GM18867 (cell line): ENCODE measurements around the gene LRRC8D.

Experiments used
- ATAC-seq: cut with Tn5 transposase; IDR thresholded peaks from one replicate; pipeline ENCODE4 v1.9.1; 2021; ENCODE audit warnings: mild to moderate bottlenecking, moderate library complexity; ENCODE audit not compliant: unreplicated experiment

The LRRC8D gene

DNA sequence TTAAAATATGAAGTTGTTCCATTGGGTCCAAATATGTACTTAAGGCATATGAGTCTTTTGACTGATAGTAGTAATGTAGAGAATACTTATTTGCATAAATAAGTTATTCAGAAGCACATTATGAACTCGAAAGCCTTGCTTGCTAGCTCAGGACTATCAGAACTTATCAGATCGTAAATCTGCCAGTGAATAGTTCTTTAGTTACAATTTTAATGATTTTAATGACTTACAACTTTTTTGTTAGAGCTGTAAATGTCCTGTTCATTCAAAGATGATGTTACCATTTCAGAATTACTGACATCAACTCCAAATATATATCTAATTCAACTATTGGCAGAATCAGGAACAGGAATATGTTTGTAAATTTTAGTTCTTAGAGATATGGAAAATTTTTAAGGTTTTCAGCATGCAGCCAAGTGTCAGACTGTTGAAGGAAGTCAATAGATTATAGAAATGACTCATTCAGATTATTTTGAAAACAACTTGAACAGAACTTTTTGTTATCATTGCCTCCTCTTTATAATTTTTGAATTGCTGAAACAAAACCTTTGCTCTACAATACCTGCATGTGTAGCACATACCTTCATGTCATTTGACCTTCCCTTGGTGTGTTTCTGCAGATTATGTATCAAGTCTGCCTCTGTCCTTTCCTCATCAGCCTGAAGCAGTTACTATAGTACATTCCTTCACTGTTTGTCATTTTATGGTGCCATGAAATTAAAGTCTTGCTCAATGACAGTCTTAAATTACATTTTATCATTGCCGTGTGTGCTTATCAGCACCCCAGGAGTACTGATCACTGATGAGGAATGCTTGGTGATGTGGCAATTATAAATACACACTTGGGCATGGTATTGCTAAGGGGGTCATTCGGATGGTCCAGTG lies 44.9 kb downstream of the LRRC8D start:
- ATAC-seq, result no peak

DNA sequence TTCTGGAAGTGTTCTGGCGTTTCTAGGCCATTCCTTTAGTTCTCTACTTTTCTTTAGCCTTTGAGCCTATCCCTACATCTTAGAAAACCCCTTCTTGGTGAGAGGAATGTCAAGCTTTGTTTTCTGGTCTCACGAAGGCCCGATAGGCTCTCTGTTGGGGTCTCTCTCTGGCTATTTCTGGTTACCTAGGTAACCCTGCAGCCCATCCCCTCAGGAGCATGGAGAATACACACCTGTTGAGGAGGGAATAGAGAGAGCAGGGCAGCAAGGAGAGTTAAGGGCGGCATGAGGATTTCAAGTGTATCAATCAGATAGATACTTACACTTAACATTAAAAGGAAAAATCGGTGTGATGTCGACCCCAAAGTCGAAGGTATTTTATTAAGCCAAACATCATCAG lies 45.7 kb downstream of the LRRC8D start:
- no peak for ATAC-seq

GRCh38 chr1:89870998-89871397 lies 50.2 kb downstream of the LRRC8D start:
- ATAC-seq, result no peak

- ATAC-seq, result no peak
Measured at GRCh38 chr1:89871768-89872473, 51.1 kb downstream of the LRRC8D start.

DNA sequence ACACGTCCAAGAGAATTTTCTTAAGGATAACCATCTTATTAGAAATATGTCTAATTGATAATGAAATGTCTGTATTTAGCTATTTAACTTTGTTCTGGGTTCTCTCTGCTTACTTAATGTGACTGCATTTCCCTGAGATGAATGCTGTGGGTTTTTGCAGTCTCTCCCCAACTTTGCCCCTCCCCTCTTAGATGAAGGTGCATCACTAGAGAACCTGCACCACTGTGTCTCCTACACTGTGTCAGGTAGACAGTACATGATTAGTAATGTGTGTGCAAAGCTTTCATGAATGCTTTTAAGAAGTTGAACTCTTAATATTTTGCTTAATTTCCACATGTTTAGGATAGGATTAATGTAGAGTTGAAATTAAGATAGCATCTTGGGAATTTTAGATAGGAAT lies 51.7 kb downstream of the LRRC8D start:
- no peak for ATAC-seq

- ATAC-seq, result no peak
Measured at GRCh38 chr1:89873288-89873687, 52.5 kb downstream of the LRRC8D start.

- no peak for ATAC-seq
Measured at GRCh38 chr1:89873770-89874169, 52.9 kb downstream of the LRRC8D start.

GRCh38 chr1:89876463-89876862 lies 55.6 kb downstream of the LRRC8D start:
- no peak for ATAC-seq

GRCh38 chr1:89877756-89878155 lies 56.9 kb downstream of the LRRC8D start:
- no peak for ATAC-seq

GRCh38 chr1:89878256-89878655 lies 57.4 kb downstream of the LRRC8D start:
- no peak for ATAC-seq

GRCh38 chr1:89880679-89881078 lies 59.8 kb downstream of the LRRC8D start:
- no peak for ATAC-seq

- ATAC-seq, result no peak
Measured at GRCh38 chr1:89881415-89882058, 60.7 kb downstream of the LRRC8D start.

DNA sequence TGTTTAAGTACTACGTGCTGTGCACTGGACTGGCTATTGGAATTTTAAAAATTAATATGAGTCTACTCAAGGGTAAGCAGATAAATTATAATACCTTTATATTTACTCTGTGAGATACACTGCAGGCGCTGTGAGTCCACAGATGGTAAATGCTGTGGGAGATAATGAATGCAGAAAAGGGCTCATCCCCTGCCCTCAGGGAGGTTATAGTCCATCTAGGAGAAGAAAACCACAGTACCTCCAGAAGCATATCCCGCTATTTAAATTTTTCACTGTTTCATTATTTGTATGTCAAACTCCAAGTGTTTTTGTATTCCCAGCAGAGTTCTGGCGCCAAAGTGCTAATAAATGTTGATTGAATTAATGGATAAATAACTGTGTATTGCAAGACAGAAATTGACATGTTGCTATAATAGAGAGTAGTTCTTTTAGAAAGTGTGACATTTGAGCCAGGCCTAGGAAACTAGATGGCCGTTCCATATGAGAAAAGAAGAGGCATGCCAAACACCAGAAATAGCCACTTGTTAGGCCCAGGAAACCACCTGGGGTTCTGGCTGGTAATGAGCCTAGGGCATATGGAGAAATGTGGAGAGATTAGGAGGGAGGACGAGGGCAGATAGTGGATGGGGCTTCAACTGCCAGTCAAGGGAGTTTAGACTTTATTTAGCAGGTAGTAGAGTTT lies 61.7 kb downstream of the LRRC8D start:
- no peak for ATAC-seq

- ATAC-seq, result no peak
Measured at GRCh38 chr1:89883030-89883379, 62.2 kb downstream of the LRRC8D start.

DNA sequence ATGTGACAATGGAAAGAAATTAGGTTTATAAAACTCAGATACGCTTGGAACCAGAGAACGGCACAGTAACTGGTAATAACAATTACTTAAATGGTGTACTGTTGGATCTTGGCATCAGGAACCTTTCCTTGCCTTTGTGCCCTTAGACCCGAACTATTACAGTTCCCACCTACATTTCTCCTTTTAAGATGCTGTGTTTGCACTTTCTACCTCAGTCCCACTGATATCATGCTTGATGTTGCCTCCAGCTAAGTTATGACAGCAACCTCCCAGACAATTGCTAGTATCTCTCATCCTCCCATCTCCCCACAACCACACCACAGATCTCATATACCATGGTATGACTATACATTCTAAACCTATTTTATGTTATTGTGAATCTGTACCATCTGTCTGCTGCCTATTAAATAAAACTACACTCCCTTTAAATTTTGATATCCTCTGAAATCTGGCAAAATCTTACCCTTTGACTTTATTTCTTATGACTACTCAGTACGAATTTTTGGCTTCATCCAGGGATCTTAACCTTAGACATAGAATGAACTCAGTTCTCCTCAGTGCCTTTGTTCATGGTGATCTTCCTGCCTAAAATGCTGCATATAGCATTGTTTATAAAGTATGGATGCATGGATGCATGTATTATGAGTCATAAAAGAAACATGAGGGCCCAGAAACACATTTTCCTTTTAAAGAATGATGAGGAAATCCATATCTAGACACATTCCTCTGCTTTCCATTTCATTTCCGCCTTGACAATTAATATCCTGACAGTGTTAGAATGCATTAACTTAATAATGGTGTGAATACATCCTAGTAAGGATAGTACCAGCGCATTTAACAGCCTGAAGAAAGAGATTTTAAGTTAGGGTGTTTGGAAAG lies 64.1 kb downstream of the LRRC8D start:
- ATAC-seq, result no peak

DNA sequence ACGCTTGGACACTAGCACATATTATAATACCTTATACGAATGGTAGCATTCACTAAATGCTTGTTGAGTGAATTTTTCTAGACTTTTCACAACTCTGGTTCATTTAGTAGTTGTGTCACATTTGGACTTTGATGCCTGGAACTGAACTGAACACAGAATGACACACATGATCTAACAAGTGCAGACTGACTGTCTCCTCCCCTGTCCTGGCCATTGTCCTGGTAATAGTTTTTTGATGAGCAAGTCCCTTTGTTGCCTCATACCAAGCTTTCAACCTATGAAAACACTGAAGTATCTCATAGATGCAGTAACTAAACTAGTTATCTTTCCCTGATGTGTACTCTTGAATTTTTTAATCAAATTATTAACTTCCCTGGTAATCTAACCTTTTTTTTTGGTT lies 66.4 kb downstream of the LRRC8D start:
- ATAC-seq, result no peak

DNA sequence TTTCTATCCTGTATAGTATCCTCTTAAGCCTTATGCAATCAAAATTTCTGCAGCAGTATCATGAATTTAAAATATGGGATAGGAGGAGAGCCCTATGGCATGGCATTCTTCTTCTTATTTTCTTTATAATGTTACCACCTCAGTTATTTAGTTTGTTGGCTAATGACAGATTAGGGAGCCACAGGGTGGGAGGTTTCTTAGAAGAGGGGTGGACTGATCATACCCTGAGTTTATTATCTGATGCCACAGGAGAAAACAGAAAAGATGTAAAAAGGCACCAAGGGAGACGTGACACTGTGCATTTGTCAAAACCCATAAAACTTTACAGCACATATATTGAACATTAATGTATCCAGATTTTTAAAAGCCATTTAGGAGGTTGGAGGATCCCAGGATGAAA lies 66.9 kb downstream of the LRRC8D start:
- ATAC-seq, result no peak

- no peak for ATAC-seq
Measured at GRCh38 chr1:89888480-89889322, 67.9 kb downstream of the LRRC8D start.

DNA sequence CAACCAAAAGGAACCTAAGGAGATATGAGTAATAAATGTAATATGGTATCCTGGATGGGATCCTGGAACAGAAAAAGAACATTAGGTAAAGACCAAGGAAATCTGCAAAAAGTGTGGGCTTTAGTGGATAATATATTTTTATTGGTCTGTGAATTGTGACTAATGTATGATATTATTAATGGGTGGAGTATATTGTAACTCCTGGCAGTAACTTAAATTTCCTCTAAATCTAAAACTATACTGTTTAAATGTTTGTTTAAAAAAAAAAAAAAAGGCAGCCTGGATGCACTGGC lies 68.4 kb downstream of the LRRC8D start:
- ATAC-seq, result no peak
